RKO (cell line): ENCODE measurements around the gene BIN2.

Experiments
- DNase-seq: peaks from one replicate; pipeline ENCODE4 v3.0.0-alpha.2; 2016; ENCODE audit warnings: low spot score

The BIN2 gene

DNA sequence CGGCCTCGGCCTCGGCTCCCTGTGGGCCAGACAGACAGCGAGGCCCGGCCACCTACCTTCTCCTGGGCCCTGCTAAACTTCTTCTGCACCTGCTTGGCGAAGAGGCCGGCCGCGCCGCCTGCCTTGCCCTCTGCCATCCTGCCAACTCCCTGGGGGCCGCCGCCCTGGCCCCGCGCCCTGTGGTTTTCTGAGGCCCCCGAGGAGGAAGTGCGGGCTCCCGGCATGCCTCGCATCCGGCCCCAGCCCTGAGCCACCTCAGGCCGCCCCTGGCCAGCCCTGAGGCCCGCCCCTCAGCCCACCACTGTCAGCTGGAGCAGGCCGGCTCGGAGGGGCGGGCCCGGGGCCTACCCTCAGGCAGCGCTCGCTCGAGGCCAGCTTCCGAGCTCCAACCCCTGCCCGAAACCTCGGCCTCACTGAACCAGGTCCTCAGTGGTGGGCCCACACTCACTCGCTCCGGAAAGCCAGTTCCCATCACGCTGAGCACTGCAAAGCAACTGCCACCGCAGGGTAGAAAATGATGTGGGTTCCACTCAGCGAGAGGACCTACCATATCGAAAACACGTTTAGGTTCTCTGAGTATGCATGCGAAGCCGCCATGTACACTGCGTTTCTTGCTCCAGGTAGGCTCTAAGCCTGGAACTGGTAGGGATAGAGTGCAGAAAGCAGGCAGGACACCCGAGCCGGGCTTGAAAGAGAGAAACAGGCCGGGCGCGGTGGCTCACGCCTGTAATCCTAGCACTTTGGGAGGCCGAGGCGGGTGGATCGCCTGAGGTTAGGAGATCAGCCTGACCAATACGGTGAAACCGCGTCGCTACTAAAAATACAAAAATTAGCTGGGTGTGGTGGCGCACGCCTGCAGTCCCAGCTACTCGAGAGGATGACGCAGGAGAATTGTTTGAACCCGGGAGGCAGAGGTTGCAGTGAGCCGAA, at the start of gene BIN2:
Gene BIN2, minus strand, starts transcription at position 209 of the 930 bp plus-strand sequence. Its CDS starts 72 bp downstream, at position 137.
- DNase-seq = no peak

DNA sequence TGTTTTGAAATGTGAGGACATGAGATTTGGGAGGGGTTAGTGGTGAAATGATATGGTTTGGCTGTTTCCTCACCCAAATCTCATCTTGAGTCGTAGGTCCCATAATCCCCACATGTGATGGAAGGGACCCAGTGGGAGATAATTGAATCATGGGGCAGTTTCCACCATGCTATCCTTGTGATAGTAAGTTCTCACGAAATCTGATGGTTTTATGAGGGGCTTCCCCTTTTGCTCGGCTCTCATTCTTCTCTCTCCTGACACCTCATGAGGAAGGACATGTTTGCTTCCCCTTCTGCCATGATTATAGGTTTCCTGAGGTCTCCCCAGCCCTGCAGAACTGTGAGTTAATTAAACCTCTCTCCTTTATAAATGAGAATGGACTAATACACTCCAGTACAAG, 49.2 kb upstream of the BIN2 start:
- no peak for DNase-seq

GRCh38 chr12:51372021-51372420, 48.0 kb upstream of the BIN2 start:
- no peak for DNase-seq

DNA sequence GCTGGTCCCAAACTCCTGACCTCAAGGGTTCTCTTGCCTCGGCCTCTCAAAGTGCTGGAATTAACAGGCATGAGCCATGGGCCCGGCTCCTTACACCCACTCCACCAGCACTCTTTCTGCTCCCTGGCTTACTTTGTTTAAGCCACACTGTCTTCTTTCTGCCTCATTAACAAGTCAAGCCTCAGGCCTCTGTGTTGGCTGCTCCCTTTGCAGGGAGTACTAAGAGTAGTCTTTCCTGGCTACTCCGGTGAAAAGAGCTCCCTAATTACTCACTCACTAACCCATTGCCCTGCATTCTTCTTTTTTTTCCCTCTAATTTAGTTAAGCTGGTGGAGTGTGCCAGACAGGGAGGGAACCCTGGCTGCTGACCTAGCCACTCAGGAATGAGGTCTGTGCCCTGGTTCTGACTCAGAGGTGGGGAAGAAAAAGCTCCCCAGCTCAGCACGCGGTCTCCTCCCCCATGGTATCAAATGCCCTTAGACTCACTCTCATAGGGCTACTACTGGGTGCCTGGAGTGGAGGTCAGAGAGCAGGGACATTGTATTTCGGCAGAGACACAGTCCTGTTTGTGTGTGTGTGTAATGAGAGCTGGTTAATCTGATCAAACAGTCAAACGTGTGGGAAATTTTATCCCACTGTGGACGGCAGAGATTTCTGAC, 47.5 kb upstream of the BIN2 start:
- peak; percentile 97 for DNase-seq

GRCh38 chr12:51370667-51371066, 46.7 kb upstream of the BIN2 start:
- no peak for DNase-seq

GRCh38 chr12:51369581-51369980, 45.6 kb upstream of the BIN2 start:
- DNase-seq = no peak

DNA sequence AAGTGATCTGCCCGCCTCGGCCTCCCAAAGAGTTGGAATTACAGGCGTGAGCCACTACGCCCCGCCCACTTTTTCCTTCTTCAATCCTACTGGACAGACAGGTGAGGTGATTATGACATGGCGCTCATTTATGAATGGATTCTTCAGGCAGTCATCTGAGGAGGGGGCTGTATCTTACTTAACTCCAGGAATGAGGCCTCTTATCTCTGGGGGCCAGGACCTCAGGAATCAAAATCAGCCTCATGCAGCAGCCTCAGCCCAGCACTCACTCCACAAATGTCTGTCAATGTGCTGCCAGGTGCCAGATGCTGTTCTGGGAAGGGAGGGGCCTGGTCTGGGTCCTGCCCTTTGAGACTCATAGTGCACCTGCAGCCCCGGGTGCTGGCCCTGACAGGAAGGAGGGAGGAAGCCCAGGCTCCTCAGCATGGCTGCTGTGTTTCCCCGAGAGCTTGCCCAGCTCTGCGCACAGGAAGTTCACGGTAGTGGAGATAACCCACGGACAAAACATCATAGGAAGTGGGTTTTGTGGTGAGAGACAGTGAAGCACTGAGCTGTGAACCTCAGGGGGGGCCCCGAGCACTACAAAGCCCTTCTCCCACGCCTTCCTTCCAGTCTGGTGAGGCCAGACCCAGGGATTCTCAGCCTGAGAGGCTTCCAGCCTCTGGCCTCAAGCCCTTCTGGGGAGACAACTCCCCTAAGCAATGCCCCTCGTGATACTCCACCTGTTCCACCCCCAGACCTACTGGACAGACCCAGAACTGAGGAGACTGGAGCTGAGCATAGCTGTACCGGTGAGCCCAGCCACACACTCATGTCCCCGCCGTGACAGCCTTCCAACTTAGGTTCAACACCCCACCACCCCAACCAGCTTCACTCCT, 44.9 kb upstream of the BIN2 start:
- no peak for DNase-seq

DNA sequence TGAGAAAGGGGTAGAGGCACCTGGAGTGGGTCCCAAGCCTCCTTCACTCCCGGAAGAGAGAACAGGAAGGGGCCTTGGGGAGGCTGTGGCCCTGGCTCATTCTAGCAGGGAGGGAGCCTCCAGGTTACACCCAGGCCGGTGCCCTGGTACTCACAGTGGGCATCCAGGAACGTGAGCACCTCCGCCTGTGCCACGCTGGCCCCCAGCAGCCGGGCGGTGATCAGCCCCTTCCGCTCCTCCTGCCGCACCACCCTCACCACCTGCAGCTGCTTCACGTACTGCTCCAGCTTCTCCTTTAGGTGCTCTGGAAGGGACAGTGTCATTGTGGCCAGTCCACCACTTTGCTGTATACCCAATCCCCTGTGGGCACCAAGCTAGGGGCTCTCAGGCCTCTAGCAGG, 41.3 kb upstream of the BIN2 start:
- DNase-seq = no peak

DNA sequence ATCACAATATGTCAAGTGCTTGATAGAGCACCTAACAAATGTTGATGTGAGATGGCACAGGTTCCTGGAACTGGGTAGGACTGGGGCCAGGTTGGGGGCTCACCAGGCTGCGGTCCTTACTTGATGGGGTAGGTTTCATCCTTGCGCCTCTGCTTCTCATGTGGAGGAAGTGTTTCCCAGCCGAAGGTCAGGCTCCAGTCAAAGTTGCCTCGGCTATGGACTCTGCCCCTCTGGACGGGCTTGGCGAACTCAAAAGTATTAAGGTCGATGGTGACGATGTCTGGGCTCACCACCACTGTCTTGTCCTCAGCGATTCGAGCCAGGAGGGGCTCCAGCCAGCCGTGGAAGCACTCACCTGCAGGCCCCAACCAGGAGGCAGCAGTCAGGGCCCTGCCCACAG, 40.0 kb upstream of the BIN2 start:
- no peak for DNase-seq

- no peak for DNase-seq
Measured at GRCh38 chr12:51362747-51363342, 38.9 kb upstream of the BIN2 start.

GRCh38 chr12:51362307-51362706, 38.3 kb upstream of the BIN2 start:
- no peak for DNase-seq

GRCh38 chr12:51361161-51362016, 37.4 kb upstream of the BIN2 start:
- DNase-seq = no peak

- DNase-seq = no peak
Measured at GRCh38 chr12:51360315-51360714, 36.3 kb upstream of the BIN2 start.

DNA sequence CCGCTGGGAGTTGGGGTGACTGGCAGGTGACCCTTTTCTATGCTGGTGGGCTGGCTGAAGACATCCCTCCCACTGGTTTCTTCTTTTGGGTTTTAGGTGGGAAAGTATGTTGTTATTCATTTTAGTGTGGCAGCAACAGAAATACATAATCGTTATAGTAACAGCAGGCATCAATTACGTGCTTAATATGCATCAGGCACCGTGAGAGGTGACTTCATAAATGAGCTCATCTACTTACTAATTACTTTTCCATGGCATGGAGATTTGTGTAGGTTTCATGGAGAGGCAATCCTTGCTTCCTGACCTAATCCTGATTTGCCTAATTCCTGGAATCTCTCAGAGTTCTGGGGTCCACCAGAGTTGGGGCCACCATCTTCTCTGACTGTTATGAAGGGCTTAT, 35.9 kb upstream of the BIN2 start:
- DNase-seq = no peak

DNA sequence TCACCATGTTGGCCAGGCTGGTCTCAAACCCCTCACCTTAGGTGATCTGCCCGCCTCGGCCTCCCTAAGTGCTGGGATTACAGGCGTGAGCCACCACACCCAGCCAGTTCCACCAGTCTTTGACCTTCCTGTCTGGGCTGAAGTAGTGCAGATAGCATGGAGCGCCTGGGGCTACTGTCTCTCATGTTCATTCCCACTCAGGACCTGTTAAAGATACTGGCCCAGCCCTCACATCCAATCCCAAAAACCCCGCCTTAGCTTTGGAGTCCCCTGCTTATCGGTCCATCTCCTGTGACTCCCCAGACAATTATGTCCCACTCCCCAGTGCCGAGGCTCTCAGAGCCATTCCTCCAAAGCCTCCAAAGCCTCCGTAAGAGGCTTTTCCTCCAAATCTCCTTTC, 34.5 kb upstream of the BIN2 start:
- DNase-seq = no peak

DNA sequence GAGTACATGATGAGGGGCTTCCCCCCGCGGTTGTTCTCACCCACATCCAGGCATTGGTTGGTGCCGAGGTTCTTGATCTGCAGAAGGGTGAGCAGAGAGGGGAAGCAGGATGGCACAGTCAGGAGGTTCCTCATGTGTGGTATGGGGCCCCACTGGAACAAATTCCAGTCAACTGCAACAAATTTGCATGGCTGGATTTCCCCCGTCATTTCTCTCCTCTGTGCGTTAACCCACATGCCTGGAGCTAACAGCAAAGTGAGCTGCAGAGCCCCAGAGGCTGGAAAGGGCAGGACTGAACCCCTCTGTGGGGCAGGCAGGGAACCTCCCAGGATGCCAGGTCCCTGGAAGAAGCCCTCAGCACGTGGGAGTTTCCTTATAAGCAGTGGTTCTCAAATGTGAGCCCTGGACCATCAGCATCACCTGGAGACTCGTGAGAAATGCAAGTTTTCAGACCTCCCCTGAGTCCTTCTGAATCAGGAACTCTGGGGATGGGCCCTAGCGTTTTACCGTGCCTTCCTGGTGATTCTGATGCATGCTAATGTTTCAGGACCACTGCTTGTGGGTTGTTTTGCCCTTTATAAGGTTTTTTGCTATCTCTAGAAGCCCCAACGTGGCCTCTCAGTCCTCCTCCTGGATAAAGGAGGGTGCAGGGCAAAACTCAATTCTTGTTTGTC, 33.5 kb upstream of the BIN2 start:
- DNase-seq = no peak

- DNase-seq = no peak
Measured at GRCh38 chr12:51351913-51352532, 28.0 kb upstream of the BIN2 start.

- DNase-seq = no peak
Measured at GRCh38 chr12:51349026-51349425, 25.1 kb upstream of the BIN2 start.

DNA sequence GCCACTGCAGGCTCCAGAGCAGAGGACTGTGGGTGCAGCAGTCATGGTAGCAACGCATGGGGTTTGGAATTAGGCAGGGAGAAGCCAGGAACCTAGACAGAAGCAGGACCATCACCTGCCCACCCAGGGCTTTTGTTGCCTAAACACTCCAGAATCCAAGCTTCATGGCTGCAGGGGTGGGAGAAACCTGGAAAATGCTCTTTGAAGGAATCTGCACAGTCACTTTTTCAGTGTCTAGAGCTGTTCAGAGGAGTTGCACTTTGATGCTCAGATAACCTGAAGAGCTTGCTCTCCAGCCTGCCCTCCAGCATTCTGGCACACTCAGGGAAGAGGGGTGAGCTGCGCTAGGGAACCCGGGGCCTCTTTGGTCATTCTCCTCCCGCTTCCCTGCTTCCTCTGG, 24.1 kb upstream of the BIN2 start:
- DNase-seq = no peak

DNA sequence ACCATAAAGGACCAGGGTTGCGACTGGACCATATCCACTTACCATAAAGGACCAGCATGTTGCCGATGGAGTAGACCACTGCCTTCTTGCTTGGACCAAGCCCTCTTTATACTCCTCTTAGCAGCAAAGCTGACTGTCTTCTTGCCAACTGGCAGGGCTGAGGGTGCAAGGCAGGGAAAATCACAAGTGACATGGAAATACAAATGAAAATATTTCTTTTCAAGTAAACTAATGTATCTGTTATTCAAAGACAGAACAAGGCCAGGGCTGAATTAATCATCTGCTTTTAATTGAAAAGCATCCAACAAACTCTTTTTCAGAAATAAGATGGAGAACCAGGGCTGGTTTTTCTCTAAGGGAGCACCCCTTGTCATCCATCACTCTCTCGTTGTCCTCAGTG, 22.6 kb upstream of the BIN2 start, which contains the start of gene CELA1:
Gene CELA1, minus strand, starts transcription at position 99 of the 400 bp plus-strand sequence. Its CDS starts 41 bp downstream, at position 58.
- no peak for DNase-seq
